Measurements from ENCODE around the gene MUSK. TPM values are rescaled to one million over a fixed set of nuclear protein-coding genes. Genes with fewer than 3 reads are reported as not detected.

The MUSK gene
- total and polyA plus RNA-seq, 2 donors (not counting 3 experiments of a cell fraction or from before 2014, with no cell fraction given) = 0.08 TPM; not detected in 1

GRCh38 chr9:110844121-110844520 lies 175.5 kb downstream of the MUSK start:
- ChIA-PET CTCF (no interaction called here), POLR2A (no interaction called here)
- Histone ChIP-seq H3K27me3 (ENCODE audit: control insufficient read depth in 2 of 2, insufficient read depth in 2 of 2, low read length in 2 of 2) (no peaks in the 10 kb centered on the region), H3K36me3 (ENCODE audit: control insufficient read depth in 2 of 2, extremely low read depth in 1 of 2, insufficient read depth in 2 of 2, low read length in 2 of 2) (no peaks in the 10 kb centered on the region), H3K4me3 (replicated peaks in 1 of 3; ENCODE audit: insufficient read depth in 1 of 3, low read depth in 1 of 3, low read length in 3 of 3) (no peak overlapping the region), H3K4me1 (ENCODE audit: control insufficient read depth, extremely low read depth, insufficient read depth, low read length) (no peaks in the 10 kb centered on the region), H2AFZ (ENCODE audit: low read depth, low read length) (no peak overlapping the region), H3K9ac (replicated peaks; ENCODE audit: extremely low read depth, insufficient read depth, low read length) (no peak overlapping the region), H3K9me3 (replicated peaks; ENCODE audit: control insufficient read depth, insufficient read depth, low read length) (no peaks in the 10 kb centered on the region), H3K4me2 (ENCODE audit: insufficient read depth, low read length) (no peak overlapping the region), H3K9me1 (replicated peaks; ENCODE audit: control insufficient read depth, extremely low read depth, insufficient read depth, low read length) (no peaks in the 10 kb centered on the region), H4K20me1 (replicated peaks; ENCODE audit: control insufficient read depth, extremely low read depth, insufficient read depth, low read length) (no peaks in the 10 kb centered on the region), H3K27ac (ENCODE audit: insufficient read depth, low read depth, low read length) (no peak overlapping the region), H3K79me2 (ENCODE audit: control insufficient read depth, insufficient read depth, low read length) (no peaks in the 10 kb centered on the region)
- no peak for TF ChIP-seq MYC (IDR thresholded peaks at IDR 0.05; ENCODE audit: low read depth, low read length)
- no peak for TF ChIP-seq GATA2 (IDR thresholded peaks at IDR 0.05; ENCODE audit: insufficient read depth, insufficient read length, low read depth, low read length)
- no TSS peak for BruUV-seq (replicated peaks)
- dilution Hi-C loops (cut with MboI; ENCODE audit: extremely low pct_ligation_motif_present, low sequenced_read_pairs) (no loop called here), intact Hi-C loops (cut with micrococcal nuclease) (no loop called here)
- FAIRE-seq (no peak), DNase-seq (ENCODE audit: low read depth, low spot score) (no peak)

DNA sequence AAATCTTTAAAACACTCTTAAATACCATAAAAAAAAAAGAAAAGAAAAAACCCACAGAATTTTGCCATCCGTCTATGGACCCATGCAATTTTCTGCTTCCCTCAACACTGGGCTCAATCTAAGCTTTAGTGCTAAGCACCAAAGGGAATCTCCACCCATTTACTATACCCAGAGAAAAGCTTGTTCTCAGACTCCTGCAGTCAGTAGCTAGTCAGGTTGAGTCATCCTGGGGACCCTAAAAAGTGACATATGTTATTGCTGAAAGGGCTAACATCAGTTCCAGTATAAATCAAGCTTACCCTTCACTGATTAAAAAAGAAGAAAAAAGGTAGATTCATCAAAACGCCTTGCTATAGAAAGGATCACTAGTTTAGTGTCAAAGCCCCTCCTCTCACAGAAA lies 177.6 kb downstream of the MUSK start:
- ChIA-PET CTCF (no interaction called here), POLR2A (no interaction called here)
- FAIRE-seq = no peak

More for the DNA sequence above, 177.6 kb downstream of the MUSK start:
- H3K79me2 ChIP-seq (ENCODE audit: control insufficient read depth, insufficient read depth, low read length) = no peaks in the 10 kb centered on the region
- no peak overlapping the region for H3K4me3 ChIP-seq (replicated peaks in 1 of 3; ENCODE audit: insufficient read depth in 1 of 3, low read depth in 1 of 3, low read length in 3 of 3)
- H3K9me1 ChIP-seq (replicated peaks; ENCODE audit: control insufficient read depth, extremely low read depth, insufficient read depth, low read length) = no peaks in the 10 kb centered on the region
- BruUV-seq (replicated peaks) = no TSS peak
- DNase-seq (ENCODE audit: low read depth, low spot score) = no peak
- H3K4me1 ChIP-seq (ENCODE audit: control insufficient read depth, extremely low read depth, insufficient read depth, low read length) = no peaks in the 10 kb centered on the region
- H3K9ac ChIP-seq (replicated peaks; ENCODE audit: extremely low read depth, insufficient read depth, low read length) = no peak overlapping the region
- dilution Hi-C loops (cut with MboI; ENCODE audit: extremely low pct_ligation_motif_present, low sequenced_read_pairs) (no loop called here), intact Hi-C loops (cut with micrococcal nuclease) (no loop called here)
- H3K9me3 ChIP-seq (replicated peaks; ENCODE audit: control insufficient read depth, insufficient read depth, low read length) = no peaks in the 10 kb centered on the region
- no peaks in the 10 kb centered on the region for H3K36me3 ChIP-seq (ENCODE audit: control insufficient read depth in 2 of 2, extremely low read depth in 1 of 2, insufficient read depth in 2 of 2, low read length in 2 of 2)
- H2AFZ ChIP-seq (ENCODE audit: low read depth, low read length) = no peak overlapping the region
- no peaks in the 10 kb centered on the region for H3K27me3 ChIP-seq (ENCODE audit: control insufficient read depth in 2 of 2, insufficient read depth in 2 of 2, low read length in 2 of 2)
- H3K27ac ChIP-seq (ENCODE audit: insufficient read depth, low read depth, low read length) = no peak overlapping the region
- TF ChIP-seq MYC (IDR thresholded peaks at IDR 0.05; ENCODE audit: low read depth, low read length) (no peak), JUN (IDR thresholded peaks at IDR 0.05; ENCODE audit: borderline replicate concordance, insufficient read depth, insufficient read length, low read depth) (no peak)
- TF ChIP-seq, protein P1, sequence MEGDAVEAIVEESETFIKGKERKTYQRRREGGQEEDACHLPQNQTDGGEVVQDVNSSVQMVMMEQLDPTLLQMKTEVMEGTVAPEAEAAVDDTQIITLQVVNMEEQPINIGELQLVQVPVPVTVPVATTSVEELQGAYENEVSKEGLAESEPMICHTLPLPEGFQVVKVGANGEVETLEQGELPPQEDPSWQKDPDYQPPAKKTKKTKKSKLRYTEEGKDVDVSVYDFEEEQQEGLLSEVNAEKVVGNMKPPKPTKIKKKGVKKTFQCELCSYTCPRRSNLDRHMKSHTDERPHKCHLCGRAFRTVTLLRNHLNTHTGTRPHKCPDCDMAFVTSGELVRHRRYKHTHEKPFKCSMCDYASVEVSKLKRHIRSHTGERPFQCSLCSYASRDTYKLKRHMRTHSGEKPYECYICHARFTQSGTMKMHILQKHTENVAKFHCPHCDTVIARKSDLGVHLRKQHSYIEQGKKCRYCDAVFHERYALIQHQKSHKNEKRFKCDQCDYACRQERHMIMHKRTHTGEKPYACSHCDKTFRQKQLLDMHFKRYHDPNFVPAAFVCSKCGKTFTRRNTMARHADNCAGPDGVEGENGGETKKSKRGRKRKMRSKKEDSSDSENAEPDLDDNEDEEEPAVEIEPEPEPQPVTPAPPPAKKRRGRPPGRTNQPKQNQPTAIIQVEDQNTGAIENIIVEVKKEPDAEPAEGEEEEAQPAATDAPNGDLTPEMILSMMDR (IDR thresholded peaks at IDR 0.05; ENCODE audit: extremely low read depth in 1 of 2, insufficient read depth in 1 of 2, low read depth in 1 of 2, low read length in 2 of 2) = no peak
- H4K20me1 ChIP-seq (replicated peaks; ENCODE audit: control insufficient read depth, extremely low read depth, insufficient read depth, low read length) = no peaks in the 10 kb centered on the region
- H3K4me2 ChIP-seq (ENCODE audit: insufficient read depth, low read length) = no peak overlapping the region

Measured in endothelial cell of umbilical vein (primary cell).